Measurements from ENCODE around the gene USP48.

Gene USP48

GRCh38 chr1:21664806-21665588 lies 118.0 kb downstream of the USP48 start:
- H3K79me2 ChIP-seq (ENCODE audit: insufficient read depth, low read length) = no peaks in the 10 kb centered on the region
- H3K9me2 ChIP-seq (replicated peaks; ENCODE audit: low read depth, low read length) = no peaks in the 10 kb centered on the region
- no peaks in the 10 kb centered on the region for H3F3A ChIP-seq (ENCODE audit: low read depth)
- TF ChIP-seq EZH2phosphoT487 (IDR thresholded peaks at IDR 0.05; ENCODE audit: borderline replicate concordance) = no peak
- TF ChIP-seq, protein P1, sequence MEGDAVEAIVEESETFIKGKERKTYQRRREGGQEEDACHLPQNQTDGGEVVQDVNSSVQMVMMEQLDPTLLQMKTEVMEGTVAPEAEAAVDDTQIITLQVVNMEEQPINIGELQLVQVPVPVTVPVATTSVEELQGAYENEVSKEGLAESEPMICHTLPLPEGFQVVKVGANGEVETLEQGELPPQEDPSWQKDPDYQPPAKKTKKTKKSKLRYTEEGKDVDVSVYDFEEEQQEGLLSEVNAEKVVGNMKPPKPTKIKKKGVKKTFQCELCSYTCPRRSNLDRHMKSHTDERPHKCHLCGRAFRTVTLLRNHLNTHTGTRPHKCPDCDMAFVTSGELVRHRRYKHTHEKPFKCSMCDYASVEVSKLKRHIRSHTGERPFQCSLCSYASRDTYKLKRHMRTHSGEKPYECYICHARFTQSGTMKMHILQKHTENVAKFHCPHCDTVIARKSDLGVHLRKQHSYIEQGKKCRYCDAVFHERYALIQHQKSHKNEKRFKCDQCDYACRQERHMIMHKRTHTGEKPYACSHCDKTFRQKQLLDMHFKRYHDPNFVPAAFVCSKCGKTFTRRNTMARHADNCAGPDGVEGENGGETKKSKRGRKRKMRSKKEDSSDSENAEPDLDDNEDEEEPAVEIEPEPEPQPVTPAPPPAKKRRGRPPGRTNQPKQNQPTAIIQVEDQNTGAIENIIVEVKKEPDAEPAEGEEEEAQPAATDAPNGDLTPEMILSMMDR (conservative IDR thresholded peaks at IDR 0.05; ENCODE audit: low read length) = no peak
- H2AFZ ChIP-seq (ENCODE audit: low read length) = peak overlapping the region; percentile 55; the same call in 1 of the 2 replicates
- no peaks in the 10 kb centered on the region for H4K20me1 ChIP-seq (ENCODE audit: insufficient read depth, low read length, poor library complexity, severe bottlenecking)
- H3K9me3 ChIP-seq (ENCODE audit: insufficient read depth, low read depth, low read length) = no peaks in the 10 kb centered on the region
- peaks cover 11% of the 10 kb centered on the region for H3K4me1 ChIP-seq (ENCODE audit: insufficient read depth, low read length, poor library complexity, severe bottlenecking)
- no peak overlapping the region for H3K4me3 ChIP-seq (ENCODE audit: low read length, poor library complexity, severe bottlenecking)
- no peaks in the 10 kb centered on the region for H3K36me3 ChIP-seq (ENCODE audit: insufficient read depth, low read length)
- no peaks in the 10 kb centered on the region for H3K27me3 ChIP-seq (ENCODE audit: insufficient read depth, low read length, poor library complexity, severe bottlenecking)
- H3K4me2 ChIP-seq (ENCODE audit: low read depth, low read length, poor library complexity, severe bottlenecking) = peak overlapping the region; percentile 55
- no peak overlapping the region for H3K9ac ChIP-seq (ENCODE audit: low read depth, low read length, poor library complexity, severe bottlenecking)

DNA sequence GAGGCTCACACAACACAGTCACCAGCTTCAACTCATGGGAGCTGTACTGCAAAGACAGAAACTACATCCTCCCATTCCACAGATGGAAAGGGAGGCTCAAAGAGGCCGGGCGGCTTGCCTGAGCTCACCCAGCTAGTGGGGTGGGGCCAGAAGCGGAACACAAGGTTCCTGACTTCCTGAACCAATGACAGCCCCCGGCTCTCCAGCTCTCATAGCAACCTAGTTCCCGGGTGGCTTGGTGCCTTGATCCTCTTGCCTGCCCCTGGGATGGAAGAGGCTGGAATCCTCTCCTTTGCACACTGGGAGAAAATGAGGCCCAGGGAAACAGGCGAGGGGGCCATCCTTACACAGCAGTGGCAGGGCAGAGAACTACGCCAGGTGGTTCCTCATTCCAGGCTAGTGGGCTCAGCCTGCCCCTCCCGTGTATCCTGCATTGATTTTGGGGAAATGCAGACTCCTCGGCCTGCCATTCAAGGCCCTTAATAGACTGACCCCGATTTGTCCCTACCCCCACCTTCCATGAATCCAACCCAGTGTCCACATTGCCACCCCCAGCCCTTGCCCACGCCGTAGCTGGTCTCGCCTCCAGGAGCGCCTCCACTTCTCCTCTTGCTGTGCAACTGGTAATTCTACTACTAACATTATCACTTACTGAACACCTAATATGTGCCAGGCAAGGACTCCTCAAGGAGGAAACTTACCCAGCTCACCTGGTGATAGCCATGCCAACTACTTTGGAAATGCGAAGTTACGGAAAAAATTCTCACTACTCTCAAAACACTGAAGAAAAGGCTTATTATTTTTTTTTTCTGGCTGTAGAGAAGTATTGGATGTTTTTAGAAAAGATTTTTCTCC lies 118.8 kb downstream of the USP48 start:
- Histone ChIP-seq H4K20me1 (ENCODE audit: insufficient read depth, low read length, poor library complexity, severe bottlenecking) (no peaks in the 10 kb centered on the region), H3K79me2 (ENCODE audit: insufficient read depth, low read length) (no peaks in the 10 kb centered on the region), H3K27me3 (ENCODE audit: insufficient read depth, low read length, poor library complexity, severe bottlenecking) (no peaks in the 10 kb centered on the region), H3K4me1 (ENCODE audit: insufficient read depth, low read length, poor library complexity, severe bottlenecking) (peaks cover 11% of the 10 kb centered on the region), H2AFZ (ENCODE audit: low read length) (no peak overlapping the region), H3K9ac (ENCODE audit: low read depth, low read length, poor library complexity, severe bottlenecking) (no peak overlapping the region), H3K4me3 (ENCODE audit: low read length, poor library complexity, severe bottlenecking) (no peak overlapping the region), H3F3A (ENCODE audit: low read depth) (no peaks in the 10 kb centered on the region), H3K9me3 (ENCODE audit: insufficient read depth, low read depth, low read length) (no peaks in the 10 kb centered on the region), H3K9me2 (replicated peaks; ENCODE audit: low read depth, low read length) (no peaks in the 10 kb centered on the region), H3K36me3 (ENCODE audit: insufficient read depth, low read length) (no peaks in the 10 kb centered on the region), H3K4me2 (ENCODE audit: low read depth, low read length, poor library complexity, severe bottlenecking) (no peak overlapping the region)
- TF ChIP-seq, protein P1 (conservative IDR thresholded peaks at IDR 0.05; ENCODE audit: low read length) = no peak
- TF ChIP-seq EZH2phosphoT487 (IDR thresholded peaks at IDR 0.05; ENCODE audit: borderline replicate concordance) = no peak

- Histone ChIP-seq H4K20me1 (ENCODE audit: insufficient read depth, low read length, poor library complexity, severe bottlenecking) (no peaks in the 10 kb centered on the region), H3K79me2 (ENCODE audit: insufficient read depth, low read length) (no peaks in the 10 kb centered on the region), H3K4me1 (ENCODE audit: insufficient read depth, low read length, poor library complexity, severe bottlenecking) (peaks cover 11% of the 10 kb centered on the region), H3K9me3 (ENCODE audit: insufficient read depth, low read depth, low read length) (no peaks in the 10 kb centered on the region), H3K27me3 (ENCODE audit: insufficient read depth, low read length, poor library complexity, severe bottlenecking) (no peaks in the 10 kb centered on the region), H3K9me2 (replicated peaks; ENCODE audit: low read depth, low read length) (no peaks in the 10 kb centered on the region), H3K4me2 (ENCODE audit: low read depth, low read length, poor library complexity, severe bottlenecking) (no peak overlapping the region), H3K9ac (ENCODE audit: low read depth, low read length, poor library complexity, severe bottlenecking) (no peak overlapping the region), H2AFZ (ENCODE audit: low read length) (no peak overlapping the region), H3F3A (ENCODE audit: low read depth) (no peaks in the 10 kb centered on the region), H3K36me3 (ENCODE audit: insufficient read depth, low read length) (no peaks in the 10 kb centered on the region), H3K4me3 (ENCODE audit: low read length, poor library complexity, severe bottlenecking) (no peak overlapping the region)
- TF ChIP-seq, protein P1 (conservative IDR thresholded peaks at IDR 0.05; ENCODE audit: low read length) = no peak
- TF ChIP-seq EZH2phosphoT487 (IDR thresholded peaks at IDR 0.05; ENCODE audit: borderline replicate concordance) = no peak
Observed at GRCh38 chr1:21663248-21663950, 119.5 kb downstream of the USP48 start.
